ENCODE results near the gene NUAK1.

GRCh38 chr12:106048676-106049075, 90.1 kb downstream of the NUAK1 start:
- TF ChIP-seq POLR2A (IDR thresholded peaks at IDR 0.05) (no peak), CTCF (IDR thresholded peaks at IDR 0.05) (no peak), EP300 (IDR thresholded peaks at IDR 0.05; ENCODE audit: low read depth) (no peak), POLR2AphosphoS5 (IDR thresholded peaks at IDR 0.05) (no peak)
